ENCODE results near the gene SH3BGRL3.
A peak's percentile ranks its signal among the peaks of the same experiment; 100 is the strongest.

GRCh38 chr1:26321315-26322041 lies 41.6 kb downstream of the SH3BGRL3 start:
- TF ChIP-seq CTCF (IDR thresholded peaks at IDR 0.05) (peak; percentile 94), ZFX (IDR thresholded peaks at IDR 0.05; ENCODE audit: borderline replicate concordance) (no peak)

All from 22Rv1 (cell line).